HUES48 (cell line): ENCODE data around the gene CYP8B1.
"Not testable (repeated sequence)": the region's sequence is repeated elsewhere in the genome, so short reads cannot be mapped to it uniquely, and the experiment has no call there.

Experiments
- H3K27ac ChIP-seq: one replicate; pipeline ENCODE4 v1.7.0; 2013; ENCODE audit warnings: low read depth, low read length, inconsistent platforms
- H3K27me3 ChIP-seq: 2 replicates; pipeline ENCODE4 v1.6.1; 2013; ENCODE audit warnings: mild to moderate bottlenecking, low read length; ENCODE audit not compliant: control insufficient read depth, insufficient read depth
- H3K36me3 ChIP-seq: 2 replicates; pipeline ENCODE4 v1.6.1; 2013; ENCODE audit warnings: low read length; ENCODE audit not compliant: control insufficient read depth, insufficient read depth
- H3K4me1 ChIP-seq: 2 replicates; pipeline ENCODE4 v1.6.1; 2013; ENCODE audit warnings: mild to moderate bottlenecking, low read length; ENCODE audit not compliant: control insufficient read depth, insufficient read depth
- H3K4me3 ChIP-seq: 2 replicates; pipeline ENCODE4 v1.5.1; 2013; ENCODE audit warnings: mild to moderate bottlenecking, low read depth, low read length
- H3K9ac ChIP-seq: 2 replicates; pipeline ENCODE4 v1.6.1; 2013; ENCODE audit warnings: mild to moderate bottlenecking, low read depth, low read length, moderate library complexity
- H3K9me3 ChIP-seq: 2 replicates; pipeline ENCODE4 v1.6.1; 2013; ENCODE audit warnings: low read length; ENCODE audit not compliant: control insufficient read depth, insufficient read depth

Gene CYP8B1

DNA sequence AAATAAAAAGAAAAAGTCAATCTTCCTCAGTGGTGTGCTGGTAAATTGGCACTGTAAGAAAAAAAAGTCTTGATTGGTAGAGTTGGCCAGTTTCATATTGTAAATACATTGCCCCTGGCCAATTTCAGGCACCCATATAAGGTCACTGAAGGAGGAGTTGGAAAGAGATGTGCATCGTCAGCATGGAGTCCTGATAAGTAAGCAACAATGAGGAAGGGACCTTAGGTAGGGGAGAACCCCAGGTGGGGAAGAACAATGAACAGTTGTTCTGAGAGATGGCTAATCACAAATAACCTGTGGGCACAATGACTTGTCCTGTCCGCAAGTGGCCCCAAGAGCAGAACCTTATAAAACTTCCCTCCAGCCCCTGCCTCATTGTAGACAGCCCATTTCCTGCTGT lies 8.6 kb upstream of the CYP8B1 start:
- Histone ChIP-seq H3K4me3 (no peak overlapping the region), H3K9me3 (no peaks in the 10 kb centered on the region), H3K27me3 (no peaks in the 10 kb centered on the region), H3K27ac (no peak overlapping the region), H3K4me1 (peaks cover 17% of the 10 kb centered on the region), H3K36me3 (no peaks in the 10 kb centered on the region), H3K9ac (no peak overlapping the region)

DNA sequence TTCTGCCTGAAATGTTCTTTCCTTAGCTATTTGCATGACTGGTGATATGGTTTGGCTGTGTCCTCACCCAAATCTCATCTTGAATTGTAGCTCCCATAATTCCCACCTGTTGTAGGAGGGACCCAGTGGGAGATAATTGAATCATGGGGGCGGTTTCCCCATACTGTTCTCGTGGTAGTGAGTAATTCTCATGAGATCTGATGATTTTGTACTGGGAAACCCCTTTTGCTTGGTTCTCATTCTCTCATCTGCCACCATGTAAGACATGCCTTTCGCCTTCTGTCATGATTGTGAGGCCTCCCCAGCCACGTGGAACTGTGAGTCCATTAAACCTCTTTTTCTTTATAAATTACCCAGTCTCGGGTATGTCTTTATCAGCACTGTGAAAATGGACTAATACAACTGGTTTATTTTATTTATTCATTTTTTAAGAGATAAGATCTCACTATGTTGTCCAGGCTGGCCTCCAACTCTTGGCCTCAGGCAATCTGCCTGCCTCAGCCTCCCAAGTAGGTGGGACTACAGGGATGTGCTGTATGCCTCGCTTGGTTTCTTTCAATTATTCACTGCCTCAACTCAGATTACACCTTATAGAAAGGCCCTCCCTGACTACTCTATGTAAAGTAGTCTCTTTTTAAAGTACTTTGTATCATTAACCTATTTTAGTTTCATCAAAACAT lies 7.7 kb upstream of the CYP8B1 start:
- H3K27me3 ChIP-seq, H3K9ac ChIP-seq, H3K36me3 ChIP-seq, H3K9me3 ChIP-seq, H3K4me3 ChIP-seq, H3K27ac ChIP-seq: not testable (repeated sequence)
- peaks cover 13% of the 10 kb centered on the region for H3K4me1 ChIP-seq

DNA sequence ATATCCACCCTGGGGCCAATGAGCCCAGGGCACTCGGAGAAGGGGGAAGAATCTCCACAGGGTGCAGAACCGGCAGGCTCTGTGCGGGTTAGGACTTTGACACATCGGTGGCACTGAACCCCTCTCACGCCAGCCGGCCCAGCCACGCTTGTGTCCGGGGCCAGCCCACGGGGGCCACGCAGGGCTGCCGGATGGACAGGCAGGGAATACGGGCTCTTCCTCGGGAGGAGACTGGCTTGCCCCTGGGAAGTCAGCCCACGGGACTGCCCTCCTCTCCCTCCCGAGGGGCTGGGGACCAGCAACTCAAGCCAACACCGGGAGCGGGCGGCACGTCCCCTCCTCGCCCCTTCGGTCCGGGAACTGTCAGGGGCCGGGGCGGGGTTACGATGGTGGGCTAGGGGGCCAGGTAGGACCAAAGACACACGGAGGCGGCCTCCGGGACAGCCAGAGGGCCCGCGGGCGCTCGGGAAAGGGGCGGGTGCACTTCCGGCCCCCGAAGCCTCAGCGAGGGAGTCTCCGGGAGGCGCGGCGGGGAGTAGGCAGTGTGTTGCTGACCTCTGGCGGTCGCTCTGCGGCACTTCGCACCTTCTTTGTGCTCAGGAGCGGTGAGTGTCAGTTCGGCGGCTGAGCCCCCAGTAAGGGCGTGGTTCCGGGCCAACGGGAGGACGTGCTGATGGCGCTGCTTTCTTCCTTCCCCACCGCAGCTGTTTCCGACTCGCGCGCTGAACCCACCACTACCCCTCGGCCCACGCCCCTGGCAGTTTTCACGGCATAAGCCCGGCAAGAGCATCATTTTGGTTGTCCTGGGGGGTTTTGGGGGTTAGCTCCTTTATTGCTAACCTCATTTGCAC lies 5.1 kb upstream of the CYP8B1 start:
- Histone ChIP-seq H3K9me3 (no peaks in the 10 kb centered on the region), H3K27ac (no peak overlapping the region), H3K9ac (peak overlapping the region; percentile 74)

DNA sequence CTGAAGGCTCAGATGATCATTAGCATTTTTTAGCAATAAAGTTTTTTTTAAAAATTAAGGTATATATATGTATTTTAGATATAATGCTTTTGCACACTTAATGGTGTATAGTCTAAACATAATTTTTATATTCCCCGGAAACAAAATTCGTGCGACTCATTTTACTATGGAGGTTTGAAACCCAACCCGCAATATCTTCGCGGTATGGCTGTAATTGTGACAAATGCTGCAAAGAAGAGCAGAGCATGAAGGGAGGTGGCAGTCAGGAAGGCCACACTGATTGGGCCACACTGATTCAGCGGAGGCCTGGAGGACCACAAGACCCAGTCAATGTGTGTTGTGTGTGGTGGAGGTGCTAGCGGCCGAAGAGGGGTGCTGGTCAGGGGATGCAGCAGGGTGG lies 4.5 kb upstream of the CYP8B1 start:
- Histone ChIP-seq H3K4me3 (peak overlapping the region; percentile 63), H3K27me3 (no peaks in the 10 kb centered on the region), H3K27ac (no peak overlapping the region), H3K9ac (no peak overlapping the region), H3K36me3 (no peaks in the 10 kb centered on the region), H3K9me3 (no peaks in the 10 kb centered on the region), H3K4me1 (peaks cover 8% of the 10 kb centered on the region)

More for the DNA sequence above, 5.1 kb upstream of the CYP8B1 start:
- Histone ChIP-seq H3K4me3 (peak overlapping the region; percentile 63), H3K27me3 (no peaks in the 10 kb centered on the region), H3K4me1 (peaks cover 8% of the 10 kb centered on the region), H3K36me3 (no peaks in the 10 kb centered on the region)

DNA sequence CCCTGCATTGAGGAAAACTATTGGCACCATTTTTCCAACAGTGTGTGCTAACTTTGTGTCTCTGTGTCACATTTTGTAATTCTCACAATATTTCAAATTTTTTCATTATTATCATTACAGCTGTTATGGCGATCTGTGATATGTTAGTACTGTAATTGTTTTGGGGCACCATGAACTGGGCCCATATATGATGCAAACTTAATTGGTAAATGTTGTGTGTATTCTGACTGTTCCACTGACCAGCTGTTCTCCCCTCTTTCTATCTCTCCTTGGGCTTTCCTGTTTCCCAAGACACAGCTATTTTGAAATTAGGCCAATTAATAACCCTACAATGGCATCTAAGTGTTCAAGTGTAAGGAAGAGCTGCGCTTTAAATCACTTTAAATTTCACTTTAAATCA lies 2.2 kb upstream of the CYP8B1 start:
- Histone ChIP-seq H3K9ac (no peak overlapping the region), H3K9me3 (no peaks in the 10 kb centered on the region), H3K36me3 (no peaks in the 10 kb centered on the region), H3K4me3 (no peak overlapping the region), H3K27me3 (no peaks in the 10 kb centered on the region), H3K27ac (no peak overlapping the region), H3K4me1 (peaks cover 8% of the 10 kb centered on the region)

DNA sequence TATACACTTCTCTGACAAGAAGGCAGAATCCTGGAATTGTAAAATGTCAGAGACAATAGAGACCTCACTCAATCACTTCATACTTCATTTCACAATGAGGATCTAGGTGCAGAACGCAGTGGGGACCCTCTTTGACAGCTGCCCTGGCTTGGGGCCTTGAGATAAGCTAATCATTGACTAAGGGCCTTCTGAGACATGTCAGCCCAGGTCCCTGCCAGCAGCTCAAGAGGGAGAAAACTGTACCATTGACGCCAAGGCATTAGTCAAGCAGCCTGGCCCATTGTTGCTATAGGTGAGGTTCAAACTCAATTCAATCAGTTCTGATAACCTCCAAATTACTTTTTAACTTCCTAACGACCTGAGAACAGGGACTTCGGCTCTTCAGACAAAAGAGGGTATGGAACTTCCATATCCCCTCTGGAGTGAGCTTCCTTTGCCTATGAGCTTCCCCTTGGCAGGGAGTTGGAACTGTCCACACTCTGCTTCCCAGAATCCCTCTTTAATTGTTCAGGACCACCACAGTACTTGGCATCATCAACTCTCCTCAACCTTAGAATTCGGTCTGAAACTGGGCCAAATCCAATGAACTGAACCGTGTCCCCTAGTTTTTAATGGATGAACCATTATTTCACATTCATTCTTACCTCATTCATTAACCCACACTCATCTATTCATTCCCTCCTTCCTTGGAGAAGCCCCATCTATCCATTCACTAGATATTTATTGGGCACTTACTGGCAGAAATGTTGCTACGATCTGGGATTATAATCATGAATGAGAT lies 1.5 kb upstream of the CYP8B1 start:
- H3K4me1 ChIP-seq: peaks cover 8% of the 10 kb centered on the region
- H3K9ac ChIP-seq: no peak overlapping the region
- H3K4me3 ChIP-seq: no peak overlapping the region
- H3K36me3 ChIP-seq: no peaks in the 10 kb centered on the region
- no peak overlapping the region for H3K27ac ChIP-seq
- no peaks in the 10 kb centered on the region for H3K9me3 ChIP-seq
- no peaks in the 10 kb centered on the region for H3K27me3 ChIP-seq

DNA sequence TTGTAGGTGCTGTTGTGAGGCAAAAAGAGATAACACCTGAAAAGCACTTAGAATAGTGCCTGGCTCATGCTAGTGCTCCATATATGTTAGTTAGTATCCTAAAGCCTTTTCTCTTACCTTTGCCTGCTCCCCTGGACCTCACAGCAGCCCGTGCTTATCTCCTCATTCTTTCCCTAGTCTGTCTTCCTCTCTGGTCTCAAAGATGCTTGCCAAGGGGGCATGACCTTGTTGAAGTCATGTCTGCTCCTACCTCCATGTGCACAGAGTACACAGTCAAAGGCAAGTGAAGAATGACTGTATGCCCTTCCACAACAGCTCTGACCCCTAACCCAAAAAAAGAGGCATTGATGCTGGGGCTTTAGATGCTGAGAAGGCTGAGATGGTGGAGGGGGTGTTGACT lies 722 bp upstream of the CYP8B1 start:
- Histone ChIP-seq H3K27me3 (no peaks in the 10 kb centered on the region), H3K4me1 (peaks cover 3% of the 10 kb centered on the region), H3K27ac (no peak overlapping the region), H3K36me3 (no peaks in the 10 kb centered on the region), H3K4me3 (no peak overlapping the region), H3K9ac (no peak overlapping the region), H3K9me3 (no peaks in the 10 kb centered on the region)

DNA sequence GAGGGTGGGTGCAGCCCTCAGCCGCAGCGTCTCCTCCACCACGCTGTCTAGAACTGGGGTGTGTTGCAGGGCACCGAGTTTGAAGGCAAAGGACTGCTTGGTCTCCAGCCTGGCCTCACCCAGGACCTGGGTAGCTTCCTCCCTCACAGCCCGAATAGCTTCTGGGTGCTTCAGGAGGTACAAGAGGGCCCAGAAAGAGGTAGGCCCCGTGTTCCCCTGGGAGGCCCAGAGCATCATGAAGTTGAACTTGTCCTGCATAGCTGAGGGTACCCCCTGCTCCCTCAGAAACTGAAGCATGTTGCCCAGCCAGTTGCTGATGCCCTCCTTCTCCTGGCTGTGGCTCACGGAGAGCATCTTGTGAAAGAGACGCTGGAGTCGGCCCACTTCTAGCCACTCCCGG lies 930 bp downstream of the CYP8B1 start:
- Histone ChIP-seq H3K36me3 (no peaks in the 10 kb centered on the region), H3K27ac (no peak overlapping the region), H3K4me1 (no peaks in the 10 kb centered on the region), H3K9ac (no peak overlapping the region), H3K27me3 (no peaks in the 10 kb centered on the region), H3K9me3 (no peaks in the 10 kb centered on the region), H3K4me3 (no peak overlapping the region)

DNA sequence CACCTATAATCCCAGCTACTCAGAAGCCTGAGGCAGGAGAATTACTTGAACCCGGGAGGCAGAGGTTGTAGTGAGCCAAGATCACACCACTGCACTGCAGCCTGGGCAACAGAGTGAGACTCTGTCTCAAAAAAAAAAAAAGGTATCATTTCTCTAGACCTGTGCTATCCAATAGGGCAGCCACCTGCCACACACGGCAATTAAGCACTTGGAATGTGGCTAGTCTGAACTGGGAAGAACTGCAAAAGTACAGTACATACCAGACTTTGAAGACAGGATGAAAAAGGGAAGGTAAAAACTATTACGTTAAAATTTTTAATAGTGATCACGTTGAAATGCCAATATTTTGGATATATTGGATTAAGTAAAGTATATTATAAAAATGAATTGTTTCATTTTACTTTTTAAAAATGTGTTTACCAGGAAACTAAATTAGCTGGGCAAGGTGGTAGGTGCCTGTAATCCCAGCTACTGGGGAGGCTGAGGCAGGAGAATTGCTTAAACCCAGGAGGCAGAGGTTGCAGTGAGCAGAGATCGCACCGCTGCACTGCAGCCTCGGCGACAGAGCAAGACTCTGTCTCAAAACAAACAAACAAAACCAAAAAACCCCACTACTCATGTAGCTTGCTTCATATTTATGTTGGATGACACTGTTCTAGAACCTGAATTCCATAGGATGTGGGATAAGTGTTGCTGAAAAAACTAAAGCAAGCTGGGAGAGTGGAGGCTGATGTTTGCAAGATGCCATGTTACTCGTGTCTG lies 2.3 kb downstream of the CYP8B1 start:
- Histone ChIP-seq H3K9me3 (no peaks in the 10 kb centered on the region), H3K27ac (no peak overlapping the region), H3K36me3 (no peaks in the 10 kb centered on the region)

DNA sequence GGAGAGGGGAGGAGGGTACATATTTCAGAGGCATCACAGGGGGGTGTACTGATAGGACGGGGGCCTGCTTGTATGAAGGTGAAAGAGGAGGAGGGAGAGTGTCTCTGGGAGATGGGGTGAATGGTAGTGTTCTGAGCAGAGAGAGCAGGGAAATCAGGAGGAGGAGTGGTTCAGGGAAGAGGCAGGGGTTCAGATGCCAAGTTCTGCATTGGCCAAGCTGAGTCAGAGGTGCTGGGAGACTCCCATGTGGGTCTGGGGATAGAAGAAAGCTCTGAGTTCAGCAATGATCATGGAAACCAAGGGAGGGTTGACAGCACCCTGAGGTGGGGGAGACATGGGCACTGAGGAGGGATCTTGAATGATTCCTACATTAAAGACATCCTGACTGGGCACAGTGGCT lies 3.0 kb downstream of the CYP8B1 start:
- no peak overlapping the region for H3K4me3 ChIP-seq
- no peaks in the 10 kb centered on the region for H3K27me3 ChIP-seq
- no peak overlapping the region for H3K27ac ChIP-seq
- H3K9me3 ChIP-seq: no peaks in the 10 kb centered on the region
- no peak overlapping the region for H3K9ac ChIP-seq
- no peaks in the 10 kb centered on the region for H3K4me1 ChIP-seq
- no peaks in the 10 kb centered on the region for H3K36me3 ChIP-seq

More for the DNA sequence above, 2.3 kb downstream of the CYP8B1 start:
- Histone ChIP-seq H3K4me1 (no peaks in the 10 kb centered on the region), H3K9ac (no peak overlapping the region), H3K27me3 (no peaks in the 10 kb centered on the region), H3K4me3 (no peak overlapping the region)
